ENCODE data around the gene TMEM170B.
"Not testable (repeated sequence)": the region's sequence is repeated elsewhere in the genome, so short reads cannot be mapped to it uniquely, and the experiment has no call there.

TMEM170B gene

GRCh38 chr6:11547846-11548245 lies 10.3 kb downstream of the TMEM170B start:
- H3K4me3 Mint-ChIP-seq; H3K27ac Mint-ChIP-seq; H3K36me3 Mint-ChIP-seq (ENCODE audit: low read depth); H3K9me3 Mint-ChIP-seq; H3K4me1 Mint-ChIP-seq (ENCODE audit: low read depth): not testable (repeated sequence)
- H3K27me3 Mint-ChIP-seq (ENCODE audit: low read depth): peaks cover 13% of the 10 kb centered on the region

GRCh38 chr6:11548578-11548977 lies 11.0 kb downstream of the TMEM170B start:
- H3K36me3 Mint-ChIP-seq (ENCODE audit: low read depth); H3K9me3 Mint-ChIP-seq; H3K4me3 Mint-ChIP-seq; H3K27me3 Mint-ChIP-seq (ENCODE audit: low read depth); H3K27ac Mint-ChIP-seq; H3K4me1 Mint-ChIP-seq (ENCODE audit: low read depth): not testable (repeated sequence)

- Mint-ChIP-seq H3K4me1 (ENCODE audit: low read depth) (no peaks in the 10 kb centered on the region), H3K27me3 (ENCODE audit: low read depth) (peaks cover 5% of the 10 kb centered on the region), H3K9me3 (peaks cover 4% of the 10 kb centered on the region), H3K36me3 (ENCODE audit: low read depth) (no peaks in the 10 kb centered on the region), H3K27ac (no peak overlapping the region), H3K4me3 (no peak overlapping the region)
Observed at GRCh38 chr6:11551053-11551452, 13.5 kb downstream of the TMEM170B start.

GRCh38 chr6:11552442-11552841 lies 14.9 kb downstream of the TMEM170B start:
- H3K4me3 Mint-ChIP-seq: no peak overlapping the region
- no peaks in the 10 kb centered on the region for H3K4me1 Mint-ChIP-seq (ENCODE audit: low read depth)
- H3K27me3 Mint-ChIP-seq (ENCODE audit: low read depth): peaks cover 5% of the 10 kb centered on the region
- peaks cover 4% of the 10 kb centered on the region for H3K9me3 Mint-ChIP-seq
- no peaks in the 10 kb centered on the region for H3K36me3 Mint-ChIP-seq (ENCODE audit: low read depth)
- no peak overlapping the region for H3K27ac Mint-ChIP-seq

- Mint-ChIP-seq H3K4me3 (no peak overlapping the region), H3K4me1 (ENCODE audit: low read depth) (no peaks in the 10 kb centered on the region), H3K36me3 (ENCODE audit: low read depth) (no peaks in the 10 kb centered on the region), H3K27me3 (ENCODE audit: low read depth) (peaks cover 5% of the 10 kb centered on the region), H3K9me3 (no peaks in the 10 kb centered on the region), H3K27ac (no peak overlapping the region)
Observed at GRCh38 chr6:11553824-11554223, 16.3 kb downstream of the TMEM170B start.

- Mint-ChIP-seq H3K36me3 (ENCODE audit: low read depth) (no peaks in the 10 kb centered on the region), H3K27ac (no peak overlapping the region), H3K27me3 (ENCODE audit: low read depth) (peaks cover 5% of the 10 kb centered on the region), H3K9me3 (no peaks in the 10 kb centered on the region), H3K4me3 (no peak overlapping the region), H3K4me1 (ENCODE audit: low read depth) (no peaks in the 10 kb centered on the region)
Observed at GRCh38 chr6:11556309-11556708, 18.8 kb downstream of the TMEM170B start.

GRCh38 chr6:11563793-11564192 lies 26.2 kb downstream of the TMEM170B start:
- no peaks in the 10 kb centered on the region for H3K36me3 Mint-ChIP-seq (ENCODE audit: low read depth)
- H3K27ac Mint-ChIP-seq: no peak overlapping the region
- no peak overlapping the region for H3K4me3 Mint-ChIP-seq
- H3K9me3 Mint-ChIP-seq: no peaks in the 10 kb centered on the region
- H3K4me1 Mint-ChIP-seq (ENCODE audit: low read depth): no peaks in the 10 kb centered on the region
- peaks cover 5% of the 10 kb centered on the region for H3K27me3 Mint-ChIP-seq (ENCODE audit: low read depth)

GRCh38 chr6:11566609-11567008 lies 29.1 kb downstream of the TMEM170B start:
- Mint-ChIP-seq H3K27ac (no peak overlapping the region), H3K9me3 (no peaks in the 10 kb centered on the region), H3K36me3 (ENCODE audit: low read depth) (no peaks in the 10 kb centered on the region), H3K4me3 (no peak overlapping the region), H3K4me1 (ENCODE audit: low read depth) (no peaks in the 10 kb centered on the region), H3K27me3 (ENCODE audit: low read depth) (peaks cover 5% of the 10 kb centered on the region)

GRCh38 chr6:11571073-11571472 lies 33.5 kb downstream of the TMEM170B start:
- Mint-ChIP-seq H3K4me1 (ENCODE audit: low read depth) (no peaks in the 10 kb centered on the region), H3K36me3 (ENCODE audit: low read depth) (no peaks in the 10 kb centered on the region), H3K27ac (no peak overlapping the region), H3K27me3 (ENCODE audit: low read depth) (no peaks in the 10 kb centered on the region), H3K9me3 (no peaks in the 10 kb centered on the region), H3K4me3 (no peak overlapping the region)

- Mint-ChIP-seq H3K4me3 (no peak overlapping the region), H3K9me3 (no peaks in the 10 kb centered on the region), H3K4me1 (ENCODE audit: low read depth) (no peaks in the 10 kb centered on the region), H3K27me3 (ENCODE audit: low read depth) (no peaks in the 10 kb centered on the region), H3K27ac (no peak overlapping the region), H3K36me3 (ENCODE audit: low read depth) (no peaks in the 10 kb centered on the region)
Observed at GRCh38 chr6:11575408-11576033, 38.0 kb downstream of the TMEM170B start.

GRCh38 chr6:11580686-11581405 lies 43.3 kb downstream of the TMEM170B start:
- H3K4me1 Mint-ChIP-seq (ENCODE audit: low read depth): no peaks in the 10 kb centered on the region
- H3K27ac Mint-ChIP-seq: no peak overlapping the region
- no peaks in the 10 kb centered on the region for H3K9me3 Mint-ChIP-seq
- no peaks in the 10 kb centered on the region for H3K36me3 Mint-ChIP-seq (ENCODE audit: low read depth)
- peaks cover 14% of the 10 kb centered on the region for H3K27me3 Mint-ChIP-seq (ENCODE audit: low read depth)
- no peak overlapping the region for H3K4me3 Mint-ChIP-seq

GRCh38 chr6:11584244-11584643 lies 46.7 kb downstream of the TMEM170B start:
- Mint-ChIP-seq H3K36me3 (ENCODE audit: low read depth) (no peaks in the 10 kb centered on the region), H3K9me3 (no peaks in the 10 kb centered on the region), H3K27ac (no peak overlapping the region), H3K4me3 (no peak overlapping the region), H3K4me1 (ENCODE audit: low read depth) (no peaks in the 10 kb centered on the region), H3K27me3 (ENCODE audit: low read depth) (peaks cover 14% of the 10 kb centered on the region)

GRCh38 chr6:11585426-11586016 lies 48.0 kb downstream of the TMEM170B start:
- peaks cover 14% of the 10 kb centered on the region for H3K27me3 Mint-ChIP-seq (ENCODE audit: low read depth)
- H3K27ac Mint-ChIP-seq: no peak overlapping the region
- no peak overlapping the region for H3K4me3 Mint-ChIP-seq
- no peaks in the 10 kb centered on the region for H3K4me1 Mint-ChIP-seq (ENCODE audit: low read depth)
- no peaks in the 10 kb centered on the region for H3K36me3 Mint-ChIP-seq (ENCODE audit: low read depth)
- no peaks in the 10 kb centered on the region for H3K9me3 Mint-ChIP-seq

- H3K4me1 Mint-ChIP-seq (ENCODE audit: low read depth): no peaks in the 10 kb centered on the region
- no peak overlapping the region for H3K27ac Mint-ChIP-seq
- H3K9me3 Mint-ChIP-seq: no peaks in the 10 kb centered on the region
- H3K36me3 Mint-ChIP-seq (ENCODE audit: low read depth): no peaks in the 10 kb centered on the region
- H3K27me3 Mint-ChIP-seq (ENCODE audit: low read depth): peaks cover 9% of the 10 kb centered on the region
- no peak overlapping the region for H3K4me3 Mint-ChIP-seq
Observed at GRCh38 chr6:11586117-11586516, 48.6 kb downstream of the TMEM170B start.

- no peak overlapping the region for H3K27ac Mint-ChIP-seq
- H3K27me3 Mint-ChIP-seq (ENCODE audit: low read depth): peaks cover 5% of the 10 kb centered on the region
- H3K36me3 Mint-ChIP-seq (ENCODE audit: low read depth): no peaks in the 10 kb centered on the region
- no peak overlapping the region for H3K4me3 Mint-ChIP-seq
- no peaks in the 10 kb centered on the region for H3K4me1 Mint-ChIP-seq (ENCODE audit: low read depth)
- H3K9me3 Mint-ChIP-seq: no peaks in the 10 kb centered on the region
Observed at GRCh38 chr6:11586536-11586935, 49.0 kb downstream of the TMEM170B start.
